HEK293 (cell line): Measurements from ENCODE around the gene CAB39.

Experiments used
- CTCF ChIA-PET: fragments of 350-600 bp; formaldehyde crosslinking; extraction: SDS; loops from one replicate; lab custom pipeline; 2021; ENCODE audit warnings: antibody characterized with exemption; lab: Yijun Ruan, JAX
- POLR2A ChIA-PET: fragments of 300-600 bp; formaldehyde crosslinking; extraction: SDS; loops from one replicate; lab custom pipeline; 2020; ENCODE audit warnings: antibody characterized with exemption, inconsistent platforms; lab: Yijun Ruan, JAX
- H3K27ac ChIP-seq: fragments of 200-500 bp; sonication (Bioruptor generic); 2 replicates; pipeline ENCODE4 v1.5.1; 2014; ENCODE audit warnings: low read depth, low read length, control low read depth, inconsistent platforms; ENCODE audit errors: extremely low read depth
- H3K36me3 ChIP-seq, 2 experiments: fragments of 200-500 bp in 1 of 2; sonication (Bioruptor generic) in 1 of 2; 1 replicate in 1 of 2; 2 replicates in 1 of 2; pipeline ENCODE4 v1.5.1; 2014 to 2017; ENCODE audit warnings: inconsistent platforms in 2 of 2, low read length in 2 of 2; ENCODE audit not compliant: control insufficient read depth in 2 of 2, insufficient read depth in 1 of 2
- H3K4me1 ChIP-seq: fragments of 200-500 bp; sonication (Bioruptor generic); 2 replicates; pipeline ENCODE4 v1.5.1; 2014; ENCODE audit warnings: mild to moderate bottlenecking, low read length, inconsistent platforms; ENCODE audit not compliant: control insufficient read depth, insufficient read depth
- H3K4me3 ChIP-seq: 2 replicates; pipeline ENCODE4 v1.5.1; 2011; ENCODE audit warnings: low read depth, mild to moderate bottlenecking, control low read depth, low read length, moderate library complexity
- H3K9me3 ChIP-seq: fragments of 200-500 bp; sonication (Bioruptor generic); 2 replicates; pipeline ENCODE4 v1.5.1; 2014; ENCODE audit warnings: low read depth, low read length, inconsistent platforms; ENCODE audit not compliant: control insufficient read depth, insufficient read depth
- KLF1 ChIP-seq: fragments of 450-650 bp; formaldehyde crosslinking; IDR thresholded peaks from 2 replicates; pipeline ENCODE4 v1.5.1; 2016; ENCODE audit warnings: missing biosample characterization, missing genetic modification characterization
- ZBTB44 ChIP-seq: fragments of 450-650 bp; IDR thresholded peaks from 2 replicates; pipeline ENCODE4 v1.5.1; 2018; ENCODE audit warnings: missing biosample characterization, mild to moderate bottlenecking, missing genetic modification characterization
- ZNF184 ChIP-seq: fragments of 450-650 bp; IDR thresholded peaks from 2 replicates; pipeline ENCODE4 v1.5.1; 2018; ENCODE audit warnings: missing biosample characterization, mild to moderate bottlenecking, missing genetic modification characterization
- ZNF280D ChIP-seq: fragments of 450-650 bp; formaldehyde crosslinking; IDR thresholded peaks from 2 replicates; pipeline ENCODE4 v1.5.1; 2016; ENCODE audit warnings: missing biosample characterization, missing genetic modification characterization
- ZNF404 ChIP-seq: fragments of 450-650 bp; formaldehyde crosslinking; IDR thresholded peaks from 2 replicates; pipeline ENCODE4 v1.5.1; 2017; ENCODE audit warnings: missing biosample characterization, missing genetic modification characterization
- ZNF548 ChIP-seq: fragments of 450-650 bp; formaldehyde crosslinking; IDR thresholded peaks from 2 replicates; pipeline ENCODE4 v1.5.1; 2016; ENCODE audit warnings: missing biosample characterization, missing genetic modification characterization
- ZNF549 ChIP-seq: fragments of 450-650 bp; IDR thresholded peaks from 2 replicates; pipeline ENCODE4 v1.5.1; 2018; ENCODE audit warnings: missing biosample characterization, missing genetic modification characterization, mild to moderate bottlenecking, inconsistent platforms, moderate library complexity
- TF ChIP-seq, protein P1 (sequence below): fragments of 450-650 bp; formaldehyde crosslinking; IDR thresholded peaks from 2 replicates; pipeline ENCODE4 v1.5.1; 2016; ENCODE audit warnings: missing biosample characterization, missing genetic modification characterization
- TF ChIP-seq, protein P2 (sequence below): fragments of 450-650 bp; formaldehyde crosslinking; conservative IDR thresholded peaks from 2 replicates; pipeline ENCODE4 v1.5.1; 2016; ENCODE audit warnings: low read depth, missing biosample characterization, missing genetic modification characterization

The CAB39 gene

GRCh38 chr2:230825354-230825753 lies 112.7 kb downstream of the CAB39 start (continued):
- TF ChIP-seq, protein P1, sequence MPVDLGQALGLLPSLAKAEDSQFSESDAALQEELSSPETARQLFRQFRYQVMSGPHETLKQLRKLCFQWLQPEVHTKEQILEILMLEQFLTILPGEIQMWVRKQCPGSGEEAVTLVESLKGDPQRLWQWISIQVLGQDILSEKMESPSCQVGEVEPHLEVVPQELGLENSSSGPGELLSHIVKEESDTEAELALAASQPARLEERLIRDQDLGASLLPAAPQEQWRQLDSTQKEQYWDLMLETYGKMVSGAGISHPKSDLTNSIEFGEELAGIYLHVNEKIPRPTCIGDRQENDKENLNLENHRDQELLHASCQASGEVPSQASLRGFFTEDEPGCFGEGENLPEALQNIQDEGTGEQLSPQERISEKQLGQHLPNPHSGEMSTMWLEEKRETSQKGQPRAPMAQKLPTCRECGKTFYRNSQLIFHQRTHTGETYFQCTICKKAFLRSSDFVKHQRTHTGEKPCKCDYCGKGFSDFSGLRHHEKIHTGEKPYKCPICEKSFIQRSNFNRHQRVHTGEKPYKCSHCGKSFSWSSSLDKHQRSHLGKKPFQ (tag by site-specific recombination), result no peak
- TF ChIP-seq ZNF280D (tag by site-specific recombination) (no peak), ZNF404 (no peak), ZNF184 (no peak)
- TF ChIP-seq, all 188 proteins: peak for 0

GRCh38 chr2:230827774-230828271 lies 115.2 kb downstream of the CAB39 start:
- Histone ChIP-seq H3K4me1 (no peaks in the 10 kb centered on the region), H3K9me3 (no peaks in the 10 kb centered on the region), H3K4me3 (no peak overlapping the region), H3K36me3 (no peaks in the 10 kb centered on the region), H3K27ac (no peak overlapping the region)
- ChIA-PET CTCF (no interaction called here), POLR2A (no interaction called here)
- TF ChIP-seq, protein P2, sequence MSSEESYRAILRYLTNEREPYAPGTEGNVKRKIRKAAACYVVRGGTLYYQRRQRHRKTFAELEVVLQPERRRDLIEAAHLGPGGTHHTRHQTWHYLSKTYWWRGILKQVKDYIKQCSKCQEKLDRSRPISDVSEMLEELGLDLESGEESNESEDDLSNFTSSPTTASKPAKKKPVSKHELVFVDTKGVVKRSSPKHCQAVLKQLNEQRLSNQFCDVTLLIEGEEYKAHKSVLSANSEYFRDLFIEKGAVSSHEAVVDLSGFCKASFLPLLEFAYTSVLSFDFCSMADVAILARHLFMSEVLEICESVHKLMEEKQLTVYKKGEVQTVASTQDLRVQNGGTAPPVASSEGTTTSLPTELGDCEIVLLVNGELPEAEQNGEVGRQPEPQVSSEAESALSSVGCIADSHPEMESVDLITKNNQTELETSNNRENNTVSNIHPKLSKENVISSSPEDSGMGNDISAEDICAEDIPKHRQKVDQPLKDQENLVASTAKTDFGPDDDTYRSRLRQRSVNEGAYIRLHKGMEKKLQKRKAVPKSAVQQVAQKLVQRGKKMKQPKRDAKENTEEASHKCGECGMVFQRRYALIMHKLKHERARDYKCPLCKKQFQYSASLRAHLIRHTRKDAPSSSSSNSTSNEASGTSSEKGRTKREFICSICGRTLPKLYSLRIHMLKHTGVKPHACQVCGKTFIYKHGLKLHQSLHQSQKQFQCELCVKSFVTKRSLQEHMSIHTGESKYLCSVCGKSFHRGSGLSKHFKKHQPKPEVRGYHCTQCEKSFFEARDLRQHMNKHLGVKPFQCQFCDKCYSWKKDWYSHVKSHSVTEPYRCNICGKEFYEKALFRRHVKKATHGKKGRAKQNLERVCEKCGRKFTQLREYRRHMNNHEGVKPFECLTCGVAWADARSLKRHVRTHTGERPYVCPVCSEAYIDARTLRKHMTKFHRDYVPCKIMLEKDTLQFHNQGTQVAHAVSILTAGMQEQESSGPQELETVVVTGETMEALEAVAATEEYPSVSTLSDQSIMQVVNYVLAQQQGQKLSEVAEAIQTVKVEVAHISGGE, result no peak
- no peak for TF ChIP-seq ZNF549 (tag by site-specific recombination)
- no peak for TF ChIP-seq ZBTB44 (tag by site-specific recombination)

GRCh38 chr2:230828272-230828961 lies 115.8 kb downstream of the CAB39 start:
- no peaks in the 10 kb centered on the region for H3K9me3 ChIP-seq
- H3K36me3 ChIP-seq, result no peaks in the 10 kb centered on the region
- CTCF ChIA-PET, result interaction anchor here (0.7 kb wide), 1 partner anchor 401 kb away, joined by 3 read pairs; no protein-coding TSS in a partner anchor
- POLR2A ChIA-PET, result no interaction called here
- H3K27ac ChIP-seq, result no peak overlapping the region
- H3K4me3 ChIP-seq, result no peak overlapping the region
- no peak for TF ChIP-seq ZNF548 (tag by site-specific recombination)
- no peak for TF ChIP-seq KLF1 (tag by site-specific recombination)
- H3K4me1 ChIP-seq, result no peaks in the 10 kb centered on the region
